ENCODE results near the gene TMOD4.

DNA sequence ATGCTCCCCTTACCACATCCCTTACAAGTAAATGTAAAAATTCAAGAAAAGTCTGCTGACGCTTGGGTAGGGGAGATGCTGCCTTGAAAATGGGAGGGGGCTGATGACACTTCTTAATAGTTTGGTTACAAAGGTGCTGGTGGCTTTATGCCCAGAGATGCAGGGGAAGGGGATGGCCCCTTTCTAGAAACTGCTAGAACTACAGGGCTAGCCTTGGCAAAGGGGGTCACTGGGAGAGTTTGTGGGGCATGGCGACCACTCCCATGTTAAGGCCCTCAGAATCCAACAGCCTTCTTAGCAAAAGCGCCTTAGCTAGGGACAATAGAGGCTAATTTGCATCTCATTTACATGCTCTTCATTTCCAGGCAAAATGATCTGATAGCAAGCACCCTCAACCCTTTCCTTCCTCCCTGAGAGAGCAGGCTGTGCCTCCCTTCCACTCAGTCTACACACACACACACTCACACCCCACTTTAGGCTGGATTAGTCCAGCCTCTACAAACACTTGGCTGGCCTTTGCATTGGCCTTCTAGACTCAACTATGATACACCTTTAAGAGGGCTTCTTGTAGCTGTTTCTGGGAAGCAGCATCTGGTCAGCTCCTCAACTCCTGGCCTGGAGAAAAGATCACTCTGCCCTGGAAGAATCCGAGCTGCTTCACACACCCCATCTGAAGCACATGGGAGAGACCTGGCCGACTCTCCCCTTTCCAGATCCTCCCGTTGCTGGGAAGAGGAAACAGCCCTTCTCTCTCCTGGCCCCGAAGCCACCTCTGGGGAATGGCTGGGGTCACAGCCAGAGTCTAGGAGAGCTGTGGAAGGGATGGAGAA is 31.1 kb downstream of the TMOD4 start:
- TF ChIP-seq, protein P1, sequence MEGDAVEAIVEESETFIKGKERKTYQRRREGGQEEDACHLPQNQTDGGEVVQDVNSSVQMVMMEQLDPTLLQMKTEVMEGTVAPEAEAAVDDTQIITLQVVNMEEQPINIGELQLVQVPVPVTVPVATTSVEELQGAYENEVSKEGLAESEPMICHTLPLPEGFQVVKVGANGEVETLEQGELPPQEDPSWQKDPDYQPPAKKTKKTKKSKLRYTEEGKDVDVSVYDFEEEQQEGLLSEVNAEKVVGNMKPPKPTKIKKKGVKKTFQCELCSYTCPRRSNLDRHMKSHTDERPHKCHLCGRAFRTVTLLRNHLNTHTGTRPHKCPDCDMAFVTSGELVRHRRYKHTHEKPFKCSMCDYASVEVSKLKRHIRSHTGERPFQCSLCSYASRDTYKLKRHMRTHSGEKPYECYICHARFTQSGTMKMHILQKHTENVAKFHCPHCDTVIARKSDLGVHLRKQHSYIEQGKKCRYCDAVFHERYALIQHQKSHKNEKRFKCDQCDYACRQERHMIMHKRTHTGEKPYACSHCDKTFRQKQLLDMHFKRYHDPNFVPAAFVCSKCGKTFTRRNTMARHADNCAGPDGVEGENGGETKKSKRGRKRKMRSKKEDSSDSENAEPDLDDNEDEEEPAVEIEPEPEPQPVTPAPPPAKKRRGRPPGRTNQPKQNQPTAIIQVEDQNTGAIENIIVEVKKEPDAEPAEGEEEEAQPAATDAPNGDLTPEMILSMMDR (IDR thresholded peaks at IDR 0.05) = no peak
- TF ChIP-seq POLR2A (IDR thresholded peaks at IDR 0.05) = no peak
- TF ChIP-seq EP300 (IDR thresholded peaks at IDR 0.05) = no peak
